ENCODE data around the gene PRKG1.

- TF ChIP-seq CTCF (IDR thresholded peaks at IDR 0.05) (no peak), ZFX (IDR thresholded peaks at IDR 0.05; ENCODE audit: borderline replicate concordance) (no peak)
Observed at GRCh38 chr10:51087114-51087513, 12.8 kb downstream of the PRKG1 start.
